ENCODE data around the gene VAV1. TPM values are rescaled to one million over a fixed set of nuclear protein-coding genes. Genes with fewer than 3 reads are reported as not detected.

The VAV1 gene
- total and polyA plus RNA-seq, 2 of the 13 experiments (the other 11 are each of a cell fraction or from before 2014, with no cell fraction given): not detected

GRCh38 chr19:6725513-6726231 is 46.8 kb upstream of the VAV1 start (continued):
- no peak for TF ChIP-seq ZNF792 (CRISPR knock-in tag; IDR thresholded peaks at IDR 0.05)
- no peak for TF ChIP-seq ARNT (IDR thresholded peaks at IDR 0.05)
- TF ChIP-seq SKIL (CRISPR knock-in tag; IDR thresholded peaks at IDR 0.05; ENCODE audit: borderline replicate concordance): no peak
- no peak for TF ChIP-seq XBP1 (CRISPR knock-in tag; IDR thresholded peaks at IDR 0.05)
- no peak for TF ChIP-seq BRF2 (CRISPR knock-in tag; IDR thresholded peaks at IDR 0.05)
- peak; percentile 13; the same call in 1 of the 2 replicates for TF ChIP-seq ETV5 (CRISPR knock-in tag; IDR thresholded peaks at IDR 0.05; ENCODE audit: borderline replicate concordance)
- no peak for TF ChIP-seq ZNF383 (CRISPR knock-in tag; IDR thresholded peaks at IDR 0.05; ENCODE audit: borderline replicate concordance)
- no peak for TF ChIP-seq ZNF30 (CRISPR knock-in tag; IDR thresholded peaks at IDR 0.05)
- no peak for TF ChIP-seq DNMT3B (CRISPR knock-in tag; conservative IDR thresholded peaks at IDR 0.05)
- TF ChIP-seq GZF1 (CRISPR knock-in tag; IDR thresholded peaks at IDR 0.05): no peak
- no peak for TF ChIP-seq JDP2 (CRISPR knock-in tag; IDR thresholded peaks at IDR 0.05; ENCODE audit: borderline replicate concordance)
- TF ChIP-seq ZFP36 (IDR thresholded peaks at IDR 0.05; ENCODE audit: borderline replicate concordance, low read depth, low read length, partially characterized antibody): no peak
- TF ChIP-seq SAFB2 (CRISPR knock-in tag; IDR thresholded peaks at IDR 0.05; ENCODE audit: borderline replicate concordance, low read depth): no peak
- TF ChIP-seq SOX13 (IDR thresholded peaks at IDR 0.05): 0 out of 2 replicates have a peak, but pooled peaks have one; percentile 26
- peak in 1 of 2 experiments; percentile 87; a peak in 2 of 4 replicates for TF ChIP-seq SOX13 (CRISPR knock-in tag; conservative IDR thresholded peaks at IDR 0.05 in 1 of 2, IDR thresholded peaks at IDR 0.05 in 1 of 2)
- no peak for TF ChIP-seq KMT2B (CRISPR knock-in tag; IDR thresholded peaks at IDR 0.05)
- TF ChIP-seq ZNF326 (CRISPR knock-in tag; IDR thresholded peaks at IDR 0.05; ENCODE audit: borderline replicate concordance): no peak
- no peak; the same call in 1 of the 2 replicates for TF ChIP-seq NFKB2 (CRISPR knock-in tag; IDR thresholded peaks at IDR 0.05; ENCODE audit: borderline replicate concordance)
- TF ChIP-seq RXRB (CRISPR knock-in tag; IDR thresholded peaks at IDR 0.05; ENCODE audit: borderline replicate concordance): peak; percentile 88
- no peak; the same call in 1 of the 2 replicates for TF ChIP-seq ZNF788 (CRISPR knock-in tag; IDR thresholded peaks at IDR 0.05; ENCODE audit: borderline replicate concordance)
- no peak for TF ChIP-seq ZNF510 (CRISPR knock-in tag; IDR thresholded peaks at IDR 0.05; ENCODE audit: low read depth)
- TF ChIP-seq ZNF570 (CRISPR knock-in tag; IDR thresholded peaks at IDR 0.05; ENCODE audit: borderline replicate concordance): no peak
- TF ChIP-seq BCLAF1 (IDR thresholded peaks at IDR 0.05): no peak
- 0 out of 2 replicates have a peak, but pooled peaks have one; percentile 24 for TF ChIP-seq HNF4G (IDR thresholded peaks at IDR 0.05; ENCODE audit: borderline replicate concordance, low read depth, low read length)
- TF ChIP-seq HNF4G (CRISPR knock-in tag; IDR thresholded peaks at IDR 0.05; ENCODE audit: borderline replicate concordance, low read depth): no peak
